ENCODE results near the gene DSE. TPM values are rescaled to one million over a fixed set of nuclear protein-coding genes. Genes with fewer than 3 reads are reported as not detected.

The DSE gene
- total RNA-seq, 4 donors from 2014 or later, result 27.8 to 42.1 (median 31.5) TPM

GRCh38 chr6:116485559-116486184 lies 114.9 kb downstream of the DSE start:
- no peaks in the 10 kb centered on the region for H3K9me3 ChIP-seq
- 60% methylated on average over 5 of the region's 5 CpGs for WGBS
- no peaks in the 10 kb centered on the region for H3K36me3 ChIP-seq
- TF ChIP-seq, protein P1, sequence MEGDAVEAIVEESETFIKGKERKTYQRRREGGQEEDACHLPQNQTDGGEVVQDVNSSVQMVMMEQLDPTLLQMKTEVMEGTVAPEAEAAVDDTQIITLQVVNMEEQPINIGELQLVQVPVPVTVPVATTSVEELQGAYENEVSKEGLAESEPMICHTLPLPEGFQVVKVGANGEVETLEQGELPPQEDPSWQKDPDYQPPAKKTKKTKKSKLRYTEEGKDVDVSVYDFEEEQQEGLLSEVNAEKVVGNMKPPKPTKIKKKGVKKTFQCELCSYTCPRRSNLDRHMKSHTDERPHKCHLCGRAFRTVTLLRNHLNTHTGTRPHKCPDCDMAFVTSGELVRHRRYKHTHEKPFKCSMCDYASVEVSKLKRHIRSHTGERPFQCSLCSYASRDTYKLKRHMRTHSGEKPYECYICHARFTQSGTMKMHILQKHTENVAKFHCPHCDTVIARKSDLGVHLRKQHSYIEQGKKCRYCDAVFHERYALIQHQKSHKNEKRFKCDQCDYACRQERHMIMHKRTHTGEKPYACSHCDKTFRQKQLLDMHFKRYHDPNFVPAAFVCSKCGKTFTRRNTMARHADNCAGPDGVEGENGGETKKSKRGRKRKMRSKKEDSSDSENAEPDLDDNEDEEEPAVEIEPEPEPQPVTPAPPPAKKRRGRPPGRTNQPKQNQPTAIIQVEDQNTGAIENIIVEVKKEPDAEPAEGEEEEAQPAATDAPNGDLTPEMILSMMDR (IDR thresholded peaks at IDR 0.05), result no peak
- TF ChIP-seq POLR2AphosphoS5 (IDR thresholded peaks at IDR 0.05) (no peak), POLR2A (IDR thresholded peaks at IDR 0.05; ENCODE audit: low read depth) (no peak), EP300 (IDR thresholded peaks at IDR 0.05) (no peak)
- DNase-seq (ENCODE audit: extremely low spot score), result no peak
- intact Hi-C loops (cut with DNase I), result no loop called here
- no peak overlapping the region for H3K27ac ChIP-seq (replicated peaks in 1 of 4)
- no peak overlapping the region for H3K4me3 ChIP-seq
- H3K4me1 ChIP-seq, result no peaks in the 10 kb centered on the region
- no peaks in the 10 kb centered on the region for H3K27me3 ChIP-seq

GRCh38 chr6:116491610-116492330 lies 121.0 kb downstream of the DSE start:
- Histone ChIP-seq H3K36me3 (no peaks in the 10 kb centered on the region), H3K27ac (replicated peaks in 1 of 4) (no peak overlapping the region), H3K27me3 (no peaks in the 10 kb centered on the region), H3K4me3 (no peak overlapping the region), H3K9me3 (no peaks in the 10 kb centered on the region), H3K4me1 (no peaks in the 10 kb centered on the region)
- TF ChIP-seq POLR2AphosphoS5 (IDR thresholded peaks at IDR 0.05) (no peak), POLR2A (IDR thresholded peaks at IDR 0.05; ENCODE audit: low read depth) (no peak), EP300 (IDR thresholded peaks at IDR 0.05) (no peak)
- TF ChIP-seq, protein P1 (IDR thresholded peaks at IDR 0.05), result no peak
- intact Hi-C loops (cut with DNase I), result no loop called here
- DNase-seq (ENCODE audit: extremely low spot score), result no peak
- 85% methylated on average over 1 of the region's 1 CpG for WGBS

DNA sequence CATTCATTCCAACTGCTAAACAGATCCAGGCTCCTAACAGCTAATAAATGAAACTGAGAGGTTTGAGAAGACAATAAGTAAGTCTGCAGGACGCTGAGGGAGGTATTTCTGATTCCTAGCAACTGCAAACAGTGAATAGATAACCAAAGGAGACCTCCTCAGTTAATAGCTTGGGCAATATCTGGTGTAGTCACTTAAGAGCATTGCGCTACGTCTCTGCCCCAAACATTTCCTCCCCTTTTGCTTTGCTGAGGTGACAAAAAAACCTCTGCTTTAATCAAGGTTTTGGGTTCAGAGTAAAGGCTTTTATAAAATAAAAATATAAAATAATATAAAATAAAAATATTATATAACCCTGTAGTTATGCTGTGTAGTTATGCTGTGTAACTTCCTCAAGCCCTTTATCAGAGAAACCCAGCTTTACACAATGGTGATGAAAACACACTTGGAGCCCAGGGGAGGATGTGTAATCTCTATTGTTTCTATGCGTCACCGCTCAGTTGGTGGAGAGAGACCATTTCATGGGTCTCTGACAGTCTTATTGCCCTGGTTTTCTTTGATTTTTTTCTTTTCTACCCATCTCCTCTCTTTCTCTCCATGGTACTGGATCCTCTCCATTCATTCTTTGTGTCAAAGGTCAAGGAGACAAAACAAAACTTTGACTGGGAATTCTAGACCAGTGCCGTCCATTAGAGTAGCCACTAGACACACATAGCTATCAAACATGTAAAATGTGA lies 121.8 kb downstream of the DSE start:
- 76% methylated on average over 6 of the region's 6 CpGs for WGBS
- DNase-seq (ENCODE audit: extremely low spot score), result no peak

More for the DNA sequence above, 121.8 kb downstream of the DSE start:
- no peaks in the 10 kb centered on the region for H3K9me3 ChIP-seq
- H3K36me3 ChIP-seq, result no peaks in the 10 kb centered on the region
- no peaks in the 10 kb centered on the region for H3K4me1 ChIP-seq
- no peak overlapping the region for H3K27ac ChIP-seq (replicated peaks in 1 of 4)
- TF ChIP-seq POLR2AphosphoS5 (IDR thresholded peaks at IDR 0.05), result no peak
- TF ChIP-seq, protein P1 (IDR thresholded peaks at IDR 0.05), result no peak
- TF ChIP-seq EP300 (IDR thresholded peaks at IDR 0.05), result no peak
- no peak for TF ChIP-seq POLR2A (IDR thresholded peaks at IDR 0.05; ENCODE audit: low read depth)
- H3K4me3 ChIP-seq, result no peak overlapping the region
- H3K27me3 ChIP-seq, result no peaks in the 10 kb centered on the region
- intact Hi-C loops (cut with DNase I), result no loop called here

Other genes with a start within 250 kb of the DSE start
- not detected for gene COL10A1, start 244.8 kb upstream of the DSE start, total RNA-seq
- 10 to 100 TPM; 14.4 to 22.8 (median 18.4) TPM for gene TSPYL4, start 116.9 kb upstream of the DSE start, total RNA-seq
- 100 to 1,000 TPM in 1 of 4 donors, 10 to 100 TPM in 3; 67.7 to 113 (median 92.5) TPM for gene TSPYL1, start 91.0 kb upstream of the DSE start, total RNA-seq
- gene CALHM6, start 90.4 kb downstream of the DSE start, total RNA-seq, result 1 to 10 TPM in 2 of 4 donors, not detected in 2; 1.2 to 3.0 TPM
- gene CALHM5, start 140.7 kb downstream of the DSE start, total RNA-seq, result 1 to 10 TPM; 2.0 to 4.2 (median 3.3) TPM
- under 1 TPM in 1 of 4 donors, not detected in 3; 0.42 TPM for gene TRAPPC3L, start 174.7 kb downstream of the DSE start, total RNA-seq
- not detected for gene CALHM4, start 182.8 kb downstream of the DSE start, total RNA-seq
- 10 to 100 TPM; 44.1 to 76.4 (median 53.3) TPM for gene RWDD1, start 200.6 kb downstream of the DSE start, total RNA-seq
- gene RSPH4A, start 245.5 kb downstream of the DSE start, total RNA-seq, result under 1 TPM in 2 of 4 donors, not detected in 2; 0.29 to 0.50 TPM